Neural cell (in vitro differentiated cells): Measurements from ENCODE around the gene IFNL3. TPM values are rescaled to one million over a fixed set of nuclear protein-coding genes. Genes with fewer than 3 reads are reported as not detected.

Source experiments
- H2AFZ ChIP-seq: fragments of 200-600, 300-800 bp; sonication (generic), shearing (Covaris generic); 2 replicates; pipeline ENCODE4 v1.6.0; 2014; ENCODE audit warnings: low read depth, mild to moderate bottlenecking, antibody characterized with exemption, low read length, moderate library complexity
- H3F3A ChIP-seq: fragments of 200-600 bp; shearing (Covaris generic); 2 replicates; pipeline ENCODE4 v1.6.1; 2016; ENCODE audit warnings: mild to moderate bottlenecking, moderate library complexity, mixed read lengths, antibody characterized with exemption, low read length; ENCODE audit not compliant: insufficient read depth, poor library complexity, severe bottlenecking
- H3K27ac ChIP-seq: fragments of 200-600, 300-800 bp; sonication (generic), shearing (Covaris generic); 2 replicates; pipeline ENCODE4 v1.5.1; 2014; ENCODE audit warnings: mild to moderate bottlenecking, low read length, moderate library complexity
- H3K27me3 ChIP-seq: fragments of 300-800, 200-600 bp; sonication (generic), shearing (Covaris generic); 2 replicates; pipeline ENCODE4 v1.6.0; 2014; ENCODE audit warnings: mild to moderate bottlenecking, low read depth, low read length, moderate library complexity; ENCODE audit not compliant: insufficient read depth
- H3K36me3 ChIP-seq: fragments of 300-800, 200-600 bp; sonication (generic), shearing (Covaris generic); 2 replicates; pipeline ENCODE4 v1.5.1; 2014; ENCODE audit warnings: mild to moderate bottlenecking, antibody characterized with exemption, low read length, moderate library complexity; ENCODE audit not compliant: insufficient read depth
- H3K4me2 ChIP-seq: fragments of 300-800, 200-600 bp; sonication (generic), shearing (Covaris generic); 2 replicates; pipeline ENCODE4 v1.6.0; 2014; ENCODE audit warnings: mild to moderate bottlenecking, low read length
- H3K4me3 ChIP-seq: fragments of 300-800, 200-600 bp; sonication (generic), shearing (Covaris generic); 2 replicates; pipeline ENCODE4 v1.5.1; 2014; ENCODE audit warnings: mild to moderate bottlenecking, low read length, moderate library complexity
- H3K79me2 ChIP-seq: fragments of 200-600 bp; shearing (Covaris generic); replicated peaks from 2 replicates; pipeline ENCODE4 v1.6.0; 2014; ENCODE audit warnings: mild to moderate bottlenecking, low read length, moderate library complexity; ENCODE audit not compliant: insufficient read depth
- H3K9ac ChIP-seq: fragments of 300-800, 200-600 bp; sonication (generic), shearing (Covaris generic); 2 replicates; pipeline ENCODE4 v1.6.1; 2016; ENCODE audit warnings: mild to moderate bottlenecking, low read length, mixed read lengths
- H3K9me2 ChIP-seq: fragments of 200-600 bp; shearing (Covaris generic); 2 replicates; pipeline ENCODE4 v1.6.1; 2016; ENCODE audit warnings: mild to moderate bottlenecking, low read length, mixed read lengths; ENCODE audit not compliant: insufficient read depth
- H3K9me3 ChIP-seq: fragments of 200-600, 300-800 bp; sonication (generic), shearing (Covaris generic); 2 replicates; pipeline ENCODE4 v1.6.1; 2016; ENCODE audit warnings: mild to moderate bottlenecking, mixed run types, low read length, moderate library complexity, mixed read lengths
- H4K20me1 ChIP-seq: fragments of 200-600 bp; shearing (Covaris generic); 2 replicates; pipeline ENCODE4 v1.6.1; 2016; ENCODE audit warnings: mild to moderate bottlenecking, mixed run types; ENCODE audit not compliant: insufficient read depth
- CTCF ChIP-seq: fragments of 450-650 bp; IDR thresholded peaks from 2 replicates; pipeline ENCODE4 v1.5.1; 2014; ENCODE audit warnings: antibody characterized with exemption, mild to moderate bottlenecking, moderate library complexity; ENCODE audit not compliant: poor library complexity, severe bottlenecking
- EZH2 ChIP-seq: fragments of 200-600, 300-800 bp; shearing (Covaris generic), sonication (generic); IDR thresholded peaks from 2 replicates; pipeline ENCODE4 v1.6.1; 2014; ENCODE audit warnings: antibody characterized with exemption, low read length, borderline replicate concordance, mild to moderate bottlenecking; ENCODE audit not compliant: insufficient read depth, poor library complexity, severe bottlenecking
- MXI1 ChIP-seq: fragments of 450-650 bp; conservative IDR thresholded peaks from 2 replicates; pipeline ENCODE4 v1.6.1; 2014; ENCODE audit warnings: antibody characterized with exemption, mild to moderate bottlenecking; ENCODE audit not compliant: poor library complexity, severe bottlenecking
- POLR2AphosphoS5 ChIP-seq: IDR thresholded peaks from 2 replicates; pipeline ENCODE4 v1.6.1; 2012
- REST ChIP-seq: IDR thresholded peaks from 2 replicates; pipeline ENCODE4 v1.6.1; 2012; ENCODE audit warnings: borderline replicate concordance
- SMC3 ChIP-seq: fragments of 450-650 bp; conservative IDR thresholded peaks from 2 replicates; pipeline ENCODE4 v1.6.1; 2014; ENCODE audit warnings: antibody characterized with exemption, mild to moderate bottlenecking, moderate library complexity; ENCODE audit not compliant: poor library complexity
- polyA plus RNA-seq: library from polyadenylated mRNA; depleted of rRNA; stranded (reverse); fragments of >200 nt; gene quantifications from 2 replicates; pipeline ENCODE4 v1.2.3, GENCODE V29; 2014

Gene IFNL3
- polyA plus RNA-seq, 1 donor from 2014 or later, result not detected

GRCh38 chr19:39193803-39194202 lies 51.0 kb downstream of the IFNL3 start:
- no peaks in the 10 kb centered on the region for H3K9me3 ChIP-seq
- peaks cover 24% of the 10 kb centered on the region for H3K27me3 ChIP-seq
- no peaks in the 10 kb centered on the region for H3K36me3 ChIP-seq
- H4K20me1 ChIP-seq, result no peaks in the 10 kb centered on the region
- H3F3A ChIP-seq, result no peaks in the 10 kb centered on the region
- H3K79me2 ChIP-seq, result no peaks in the 10 kb centered on the region
- no peak overlapping the region for H3K4me2 ChIP-seq
- no peak overlapping the region for H3K9ac ChIP-seq
- H3K9me2 ChIP-seq, result no peaks in the 10 kb centered on the region
- TF ChIP-seq POLR2AphosphoS5 (no peak), EZH2 (no peak), SMC3 (no peak), REST (no peak), CTCF (no peak), MXI1 (no peak)
- H3K27ac ChIP-seq, result no peak overlapping the region
- no peak overlapping the region for H3K4me3 ChIP-seq
- no peak overlapping the region for H2AFZ ChIP-seq

Other genes with a start within 250 kb of the IFNL3 start
- 2.7 and 6.2 TPM in 2 replicates for gene FBXO27, start 212.5 kb downstream of the IFNL3 start, polyA plus RNA-seq
- gene ACP7, start 160.6 kb downstream of the IFNL3 start, polyA plus RNA-seq, result not detected in 2 replicates
- 5.4 and 7.2 TPM in 2 replicates for gene PAK4, start 119.2 kb downstream of the IFNL3 start, polyA plus RNA-seq
- not detected in 2 replicates for gene NCCRP1, start 48.0 kb downstream of the IFNL3 start, polyA plus RNA-seq
- gene SYCN, start 40.7 kb downstream of the IFNL3 start, polyA plus RNA-seq, result not detected in 2 replicates
- not detected in 2 replicates for gene IFNL4, start 3.9 kb upstream of the IFNL3 start, polyA plus RNA-seq
- not detected in 2 replicates for gene IFNL2, start 23.4 kb upstream of the IFNL3 start, polyA plus RNA-seq
- not detected in 2 replicates for gene IFNL1, start 51.4 kb upstream of the IFNL3 start, polyA plus RNA-seq
- gene LRFN1, start 75.9 kb upstream of the IFNL3 start, polyA plus RNA-seq, result 1.9 and 2.2 TPM in 2 replicates
- 0.35 TPM in 1 of 2 replicates, not detected in the other for gene GMFG, start 91.0 kb upstream of the IFNL3 start, polyA plus RNA-seq
- gene SAMD4B, start 97.4 kb upstream of the IFNL3 start, polyA plus RNA-seq, result 17.9 and 19.3 TPM in 2 replicates
- gene PAF1, start 146.1 kb upstream of the IFNL3 start, polyA plus RNA-seq, result 37.3 and 67.2 TPM in 2 replicates
- gene MED29, start 146.4 kb upstream of the IFNL3 start, polyA plus RNA-seq, result 39.5 and 52.1 TPM in 2 replicates
- gene ZFP36, start 161.8 kb upstream of the IFNL3 start, polyA plus RNA-seq, result 0.34 TPM in 1 of 2 replicates, not detected in the other
- gene PLEKHG2, start 167.7 kb upstream of the IFNL3 start, polyA plus RNA-seq, result 14.3 and 23.2 TPM in 2 replicates
- 22.6 and 31.0 TPM in 2 replicates for gene RPS16, start 190.9 kb upstream of the IFNL3 start, polyA plus RNA-seq
- 90.7 and 92.5 TPM in 2 replicates for gene SUPT5H, start 200.6 kb upstream of the IFNL3 start, polyA plus RNA-seq
- gene TIMM50, start 235.8 kb upstream of the IFNL3 start, polyA plus RNA-seq, result 64.1 and 66.2 TPM in 2 replicates